Astrocyte (in vitro differentiated cells and primary cell): ENCODE data around the gene LRRK1. TPM values are rescaled to one million over a fixed set of nuclear protein-coding genes. Genes with fewer than 3 reads are reported as not detected.

Experiments
- DNase-seq: peaks from one replicate; pipeline ENCODE4 v3.0.0-alpha.2; 2010; ENCODE audit warnings: low read depth
- FAIRE-seq: peaks from 2 replicates; lab custom pipeline; 2011; peaks lifted over from hg19 to GRCh38; lab: Jason Lieb, UNC
- H2AFZ ChIP-seq: 2 replicates; pipeline ENCODE4 v1.6.0; 2012; ENCODE audit warnings: low read depth, low read length, inconsistent platforms
- H3K27ac ChIP-seq: 2 replicates; pipeline ENCODE4 v1.5.1; 2011; ENCODE audit warnings: low read depth, low read length, inconsistent platforms
- H3K27me3 ChIP-seq: 2 replicates; pipeline ENCODE4 v1.6.0; 2011; ENCODE audit warnings: low read length, inconsistent platforms; ENCODE audit not compliant: insufficient read depth
- H3K36me3 ChIP-seq: 2 replicates; pipeline ENCODE4 v1.5.1; 2011; ENCODE audit warnings: low read length, inconsistent platforms; ENCODE audit not compliant: insufficient read depth
- H3K4me1 ChIP-seq: 2 replicates; pipeline ENCODE4 v1.5.1; 2011; ENCODE audit warnings: low read length, inconsistent platforms; ENCODE audit not compliant: insufficient read depth
- H3K4me2 ChIP-seq: 2 replicates; pipeline ENCODE4 v1.6.0; 2012; ENCODE audit warnings: low read length, inconsistent platforms
- H3K4me3 ChIP-seq: 2 replicates; pipeline ENCODE4 v1.5.1; 2011; ENCODE audit warnings: low read depth, mild to moderate bottlenecking, low read length, inconsistent platforms; ENCODE audit not compliant: insufficient read depth
- H3K79me2 ChIP-seq: 2 replicates; pipeline ENCODE4 v1.6.0; 2012; ENCODE audit warnings: mild to moderate bottlenecking, low read length, inconsistent platforms; ENCODE audit not compliant: insufficient read depth
- H3K9ac ChIP-seq: 2 replicates; pipeline ENCODE4 v1.6.0; 2012; ENCODE audit warnings: mild to moderate bottlenecking, low read length, inconsistent platforms
- H3K9me3 ChIP-seq: 2 replicates; pipeline ENCODE4 v1.5.1; 2012; ENCODE audit warnings: low read depth, mild to moderate bottlenecking, low read length, inconsistent platforms; ENCODE audit not compliant: insufficient read depth
- H4K20me1 ChIP-seq: 2 replicates; pipeline ENCODE4 v1.6.0; 2012; ENCODE audit warnings: low read length, inconsistent platforms; ENCODE audit not compliant: insufficient read depth
- H3K27ac Mint-ChIP-seq: one replicate; pipeline ENCODE4 v1.8.0; 2021; ENCODE audit warnings: mild to moderate bottlenecking, mixed read lengths; ENCODE audit not compliant: unreplicated experiment
- H3K27me3 Mint-ChIP-seq: one replicate; pipeline ENCODE4 v1.8.0; 2021; ENCODE audit warnings: low read depth, mixed read lengths; ENCODE audit not compliant: unreplicated experiment
- H3K36me3 Mint-ChIP-seq: one replicate; pipeline ENCODE4 v1.8.0; 2021; ENCODE audit warnings: low read depth, mixed read lengths; ENCODE audit not compliant: unreplicated experiment
- H3K4me1 Mint-ChIP-seq: one replicate; pipeline ENCODE4 v1.8.0; 2021; ENCODE audit warnings: low read depth, mixed read lengths; ENCODE audit not compliant: unreplicated experiment
- H3K4me3 Mint-ChIP-seq: one replicate; pipeline ENCODE4 v1.8.0; 2021; ENCODE audit warnings: mild to moderate bottlenecking, moderate library complexity, mixed read lengths; ENCODE audit not compliant: unreplicated experiment
- H3K9me3 Mint-ChIP-seq: one replicate; pipeline ENCODE4 v1.8.0; 2021; ENCODE audit warnings: mild to moderate bottlenecking, mixed read lengths; ENCODE audit not compliant: unreplicated experiment
- CTCF ChIP-seq: IDR thresholded peaks from 2 replicates; pipeline ENCODE4 v1.5.1; 2011; ENCODE audit warnings: low read depth, mild to moderate bottlenecking, inconsistent platforms, low read length, moderate library complexity; ENCODE audit not compliant: insufficient read depth
- EZH2 ChIP-seq: IDR thresholded peaks from 2 replicates; pipeline ENCODE4 v1.6.1; 2012; ENCODE audit warnings: mild to moderate bottlenecking, low read length, inconsistent platforms; ENCODE audit not compliant: insufficient read depth
- total RNA-seq: library from RNA; stranded (reverse); gene quantifications from 2 replicates; pipeline ENCODE4 v1.2.1, GENCODE V29; 2021

The LRRK1 gene
- total RNA-seq, 1 donor from 2014 or later = 0.41 TPM

GRCh38 chr15:100891307-100892012, 27.7 kb upstream of the LRRK1 start:
- peaks cover 28% of the 10 kb centered on the region for H3K27me3 Mint-ChIP-seq
- H3K4me2 ChIP-seq = peak overlapping the region; percentile 21
- no peaks in the 10 kb centered on the region for H4K20me1 ChIP-seq
- H3K27ac ChIP-seq = no peak overlapping the region
- no peaks in the 10 kb centered on the region for H3K9me3 ChIP-seq
- peaks cover 10% of the 10 kb centered on the region for H3K4me1 Mint-ChIP-seq
- TF ChIP-seq CTCF = no peak
- TF ChIP-seq EZH2 = no peak
- FAIRE-seq (no peak), DNase-seq (no peak)
- H3K4me3 Mint-ChIP-seq = no peak overlapping the region
- H3K9ac ChIP-seq = no peak overlapping the region
- H3K9me3 Mint-ChIP-seq = no peaks in the 10 kb centered on the region
- H2AFZ ChIP-seq = no peak overlapping the region
- no peaks in the 10 kb centered on the region for H3K36me3 Mint-ChIP-seq
- H3K4me3 ChIP-seq = no peak overlapping the region
- H3K27me3 ChIP-seq = no peaks in the 10 kb centered on the region
- H3K36me3 ChIP-seq = no peaks in the 10 kb centered on the region
- peaks cover 13% of the 10 kb centered on the region for H3K4me1 ChIP-seq
- H3K27ac Mint-ChIP-seq = no peak overlapping the region
- no peaks in the 10 kb centered on the region for H3K79me2 ChIP-seq

- Histone ChIP-seq H3K27me3 (no peaks in the 10 kb centered on the region), H3K27ac (no peak overlapping the region), H3K9ac (no peak overlapping the region), H3K9me3 (no peaks in the 10 kb centered on the region), H4K20me1 (no peaks in the 10 kb centered on the region), H2AFZ (no peak overlapping the region), H3K36me3 (no peaks in the 10 kb centered on the region), H3K4me1 (peaks cover 13% of the 10 kb centered on the region), H3K4me3 (no peak overlapping the region), H3K4me2 (peak overlapping the region; percentile 21), H3K79me2 (no peaks in the 10 kb centered on the region)
- Mint-ChIP-seq H3K4me3 (no peak overlapping the region), H3K4me1 (peaks cover 10% of the 10 kb centered on the region), H3K27ac (no peak overlapping the region), H3K27me3 (peaks cover 24% of the 10 kb centered on the region), H3K9me3 (no peaks in the 10 kb centered on the region), H3K36me3 (no peaks in the 10 kb centered on the region)
- FAIRE-seq (no peak), DNase-seq (no peak)
- TF ChIP-seq EZH2 = no peak
- no peak for TF ChIP-seq CTCF
Measured at GRCh38 chr15:100892013-100892355, 27.2 kb upstream of the LRRK1 start.

GRCh38 chr15:100893261-100893963, 25.7 kb upstream of the LRRK1 start:
- Mint-ChIP-seq H3K4me1 (peaks cover 10% of the 10 kb centered on the region), H3K27ac (no peak overlapping the region), H3K27me3 (peaks cover 31% of the 10 kb centered on the region), H3K36me3 (no peaks in the 10 kb centered on the region), H3K9me3 (no peaks in the 10 kb centered on the region), H3K4me3 (no peak overlapping the region)
- no peaks in the 10 kb centered on the region for H4K20me1 ChIP-seq
- no peaks in the 10 kb centered on the region for H3K36me3 ChIP-seq
- no peak overlapping the region for H3K4me2 ChIP-seq
- no peaks in the 10 kb centered on the region for H3K79me2 ChIP-seq
- FAIRE-seq = no peak
- H3K4me3 ChIP-seq = no peak overlapping the region
- TF ChIP-seq CTCF (no peak), EZH2 (no peak)
- no peaks in the 10 kb centered on the region for H3K9me3 ChIP-seq
- H3K27ac ChIP-seq = no peak overlapping the region
- no peak overlapping the region for H2AFZ ChIP-seq
- peaks cover 13% of the 10 kb centered on the region for H3K4me1 ChIP-seq
- no peak overlapping the region for H3K9ac ChIP-seq
- H3K27me3 ChIP-seq = no peaks in the 10 kb centered on the region
- no peak for DNase-seq
